KMS-11 (cell line): ENCODE data around the gene PTPRQ.
A peak's percentile ranks its signal among the peaks of the same experiment; 100 is the strongest.

Experiments used
- H2AFZ ChIP-seq: fragments of 200-600 bp; sonication (generic); 2 replicates; pipeline ENCODE4 v1.6.1; 2016; ENCODE audit warnings: antibody characterized with exemption, mixed run types, low read depth
- H3K27ac ChIP-seq: fragments of 200-600 bp; sonication (generic); 2 replicates; pipeline ENCODE4 v1.6.1; 2016; ENCODE audit warnings: mild to moderate bottlenecking, mixed run types
- H3K27me3 ChIP-seq: fragments of 200-600 bp; sonication (generic); 2 replicates; pipeline ENCODE4 v1.6.1; 2017; ENCODE audit warnings: mild to moderate bottlenecking, low read depth, mixed run types, moderate library complexity; ENCODE audit not compliant: insufficient read depth
- H3K36me3 ChIP-seq: fragments of 200-600 bp; sonication (generic); 2 replicates; pipeline ENCODE4 v1.6.1; 2017; ENCODE audit warnings: mild to moderate bottlenecking, mixed run types; ENCODE audit not compliant: insufficient read depth
- H3K4me1 ChIP-seq: fragments of 200-600 bp; sonication (generic); 2 replicates; pipeline ENCODE4 v1.6.1; 2016; ENCODE audit warnings: mild to moderate bottlenecking, low read depth, mixed run types; ENCODE audit not compliant: poor library complexity, severe bottlenecking
- H3K4me2 ChIP-seq: fragments of 200-600 bp; sonication (generic); 2 replicates; pipeline ENCODE4 v1.7.0; 2016; ENCODE audit warnings: mild to moderate bottlenecking, mixed run types
- H3K4me3 ChIP-seq: fragments of 200-600 bp; sonication (generic); IDR thresholded peaks from 2 replicates; pipeline ENCODE4 v1.6.1; 2017; ENCODE audit warnings: low read depth, low read length, mixed read lengths; ENCODE audit not compliant: insufficient read depth
- H3K79me2 ChIP-seq: fragments of 200-600 bp; sonication (generic); 2 replicates; pipeline ENCODE4 v1.6.1; 2016; ENCODE audit warnings: low read depth, mixed run types; ENCODE audit not compliant: insufficient read depth
- H3K9ac ChIP-seq: fragments of 200-600 bp; sonication (generic); 2 replicates; pipeline ENCODE4 v1.6.1; 2016; ENCODE audit warnings: mild to moderate bottlenecking, mixed run types
- H4K20me1 ChIP-seq: fragments of 200-600 bp; sonication (generic); 2 replicates; pipeline ENCODE4 v1.6.1; 2016; ENCODE audit warnings: mild to moderate bottlenecking, mixed run types; ENCODE audit not compliant: insufficient read depth
- CTCF ChIP-seq: fragments of 200-600 bp; sonication (generic); conservative IDR thresholded peaks from 2 replicates; pipeline ENCODE4 v1.6.1; 2017; ENCODE audit warnings: low read depth, mild to moderate bottlenecking, antibody characterized with exemption, low read length, moderate library complexity, mixed read lengths

Gene PTPRQ

GRCh38 chr12:80443974-80444666 lies at the start of gene PTPRQ:
Gene PTPRQ (plus strand): TSS chr12:80444235. CDS start chr12:80444346, 111 bp downstream.
- no peaks in the 10 kb centered on the region for H3K4me1 ChIP-seq
- no peaks in the 10 kb centered on the region for H4K20me1 ChIP-seq
- no peaks in the 10 kb centered on the region for H3K36me3 ChIP-seq
- no peak within 1 kb of the TSS for H3K27ac ChIP-seq
- no peaks in the 10 kb centered on the region for H3K79me2 ChIP-seq
- H3K9ac ChIP-seq, result no peak within 1 kb of the TSS
- no peak within 1 kb of the TSS for H3K4me3 ChIP-seq
- no peaks in the 10 kb centered on the region for H3K27me3 ChIP-seq
- no peak within 1 kb of the TSS for H3K4me2 ChIP-seq
- no peak within 1 kb of the TSS for H2AFZ ChIP-seq
- TF ChIP-seq CTCF, result no peak

- no peaks in the 10 kb centered on the region for H3K79me2 ChIP-seq
- H3K27ac ChIP-seq, result no peak overlapping the region
- peaks cover 16% of the 10 kb centered on the region for H3K4me1 ChIP-seq
- H3K9ac ChIP-seq, result no peak overlapping the region
- TF ChIP-seq CTCF, result no peak
- no peak overlapping the region for H2AFZ ChIP-seq
- no peaks in the 10 kb centered on the region for H3K27me3 ChIP-seq
- H4K20me1 ChIP-seq, result no peaks in the 10 kb centered on the region
- H3K36me3 ChIP-seq, result no peaks in the 10 kb centered on the region
- no peak overlapping the region for H3K4me2 ChIP-seq
- H3K4me3 ChIP-seq, result no peak overlapping the region
Observed at GRCh38 chr12:80400571-80400991, 43.5 kb upstream of the PTPRQ start.

GRCh38 chr12:80401191-80401590 lies 42.8 kb upstream of the PTPRQ start:
- H3K9ac ChIP-seq, result no peak overlapping the region
- no peaks in the 10 kb centered on the region for H3K36me3 ChIP-seq
- H3K4me3 ChIP-seq, result no peak overlapping the region
- no peaks in the 10 kb centered on the region for H3K79me2 ChIP-seq
- no peak for TF ChIP-seq CTCF
- H3K27me3 ChIP-seq, result no peaks in the 10 kb centered on the region
- H3K4me2 ChIP-seq, result peak overlapping the region; percentile 28
- no peaks in the 10 kb centered on the region for H4K20me1 ChIP-seq
- no peak overlapping the region for H2AFZ ChIP-seq
- peaks cover 14% of the 10 kb centered on the region for H3K4me1 ChIP-seq
- H3K27ac ChIP-seq, result no peak overlapping the region

- no peak for TF ChIP-seq CTCF
Observed at GRCh38 chr12:80404629-80405028, 39.4 kb upstream of the PTPRQ start.

More at GRCh38 chr12:80404629-80405028, 39.4 kb upstream of the PTPRQ start:
- Histone ChIP-seq H2AFZ (no peak overlapping the region), H3K79me2 (no peaks in the 10 kb centered on the region), H4K20me1 (no peaks in the 10 kb centered on the region), H3K27ac (no peak overlapping the region), H3K4me3 (no peak overlapping the region), H3K4me1 (peaks cover 18% of the 10 kb centered on the region), H3K27me3 (no peaks in the 10 kb centered on the region), H3K36me3 (no peaks in the 10 kb centered on the region), H3K4me2 (no peak overlapping the region), H3K9ac (no peak overlapping the region)
